Natural killer cell (primary cell): ENCODE data around the gene RAP1GAP. TPM values are rescaled to one million over a fixed set of nuclear protein-coding genes. Genes with fewer than 3 reads are reported as not detected.

Source experiments
- ATAC-seq, 3 donors: fragments of 150-1000 bp in 2 of 3; fragments of 200-7000 bp in 1 of 3; cut with Tn5 transposase; 1 replicate in 1 of 3; 2 replicates in 2 of 3; pipeline ENCODE4 v1.10.0; 2021; ENCODE audit warnings: mild to moderate bottlenecking in 2 of 3, moderate library complexity in 2 of 3
- DNase-seq, 2 donors: peaks; one replicate each; pipeline versions ENCODE4 v3.0.0 to v3.0.0-alpha.2; 2013 to 2021; ENCODE audit warnings: mixed read lengths in 1 of 2
- H3K27ac ChIP-seq: one replicate; pipeline ENCODE4 v1.5.1; 2013; ENCODE audit warnings: mild to moderate bottlenecking, low read length
- H3K27me3 ChIP-seq: one replicate; pipeline ENCODE4 v1.6.1; 2013; ENCODE audit warnings: low read length; ENCODE audit not compliant: control insufficient read depth, insufficient read depth
- H3K36me3 ChIP-seq: one replicate; pipeline ENCODE4 v1.6.1; 2013; ENCODE audit warnings: low read length; ENCODE audit not compliant: control insufficient read depth, insufficient read depth
- H3K4me1 ChIP-seq: one replicate; pipeline ENCODE4 v1.6.1; 2013; ENCODE audit warnings: low read length; ENCODE audit not compliant: control insufficient read depth, insufficient read depth
- H3K4me3 ChIP-seq: one replicate; pipeline ENCODE4 v1.5.1; 2013; ENCODE audit warnings: low read length
- H3K9me3 ChIP-seq: one replicate; pipeline ENCODE4 v1.6.1; 2013; ENCODE audit warnings: low read length; ENCODE audit not compliant: control insufficient read depth, insufficient read depth
- H3K27ac Mint-ChIP-seq, 2 donors: one replicate each; pipeline ENCODE4 v1.8.0; 2022; ENCODE audit warnings: mild to moderate bottlenecking in 2 of 2, mixed read lengths in 2 of 2, moderate library complexity in 1 of 2
- H3K27me3 Mint-ChIP-seq, 2 donors: one replicate each; pipeline ENCODE4 v1.8.0; 2022; ENCODE audit warnings: low read depth in 2 of 2, mixed read lengths in 2 of 2
- H3K36me3 Mint-ChIP-seq: one replicate; pipeline ENCODE4 v1.8.0; 2022; ENCODE audit warnings: mixed read lengths
- H3K4me1 Mint-ChIP-seq, 2 donors: one replicate each; pipeline ENCODE4 v1.8.0; 2022; ENCODE audit warnings: mixed read lengths in 2 of 2
- H3K4me3 Mint-ChIP-seq: one replicate; pipeline ENCODE4 v1.8.0; 2022; ENCODE audit warnings: mild to moderate bottlenecking, moderate library complexity, mixed read lengths
- H3K9me3 Mint-ChIP-seq, 2 donors: one replicate each; pipeline ENCODE4 v1.8.0; 2022; ENCODE audit warnings: mixed read lengths in 2 of 2
- CTCF ChIP-seq: fragments of 200-600 bp; IDR thresholded peaks from one replicate; pipeline ENCODE4 v1.8.0; 2022; ENCODE audit warnings: antibody characterized with exemption
- WGBS: methylation state at CpG from one replicate; pipeline ENCODE4 v1.1.7; 2013; ENCODE audit warnings: missing lambda C conversion rate; ENCODE audit not compliant: insufficient coverage; 5-methylcytosine and 5-hydroxymethylcytosine counted together
- intact Hi-C: fragments of 100-400 bp; cut with micrococcal nuclease; formaldehyde crosslinking; loops from one replicate; pipeline ENCODE4 v1.14.2; 2022
- total RNA-seq, 4 donors: library from RNA; stranded (reverse); fragments of 120-200 nt in 1 of 4; gene quantifications; one replicate each; pipeline versions ENCODE4 v1.2.3 to v1.2.4, GENCODE V29; 2013 to 2022

The RAP1GAP gene
- total RNA-seq, 3 donors from 2014 or later (not counting 1 experiment from before 2014, with no cell fraction given), result 0.47 to 1.1 TPM; not detected in 1

- Histone ChIP-seq H3K4me1 (no peaks in the 10 kb centered on the region), H3K4me3 (no peak overlapping the region), H3K27ac (no peak overlapping the region), H3K9me3 (no peaks in the 10 kb centered on the region), H3K27me3 (no peaks in the 10 kb centered on the region), H3K36me3 (no peaks in the 10 kb centered on the region)
- no peaks in the 10 kb centered on the region for H3K36me3 Mint-ChIP-seq
- intact Hi-C loops, result no loop called here
- no peak for TF ChIP-seq CTCF
- H3K27ac Mint-ChIP-seq, result no peak overlapping the region
- peaks cover 7 to 8% of the 10 kb centered on the region in 2 donors for H3K27me3 Mint-ChIP-seq
- no peak for DNase-seq
- H3K4me1 Mint-ChIP-seq, result no peaks in the 10 kb centered on the region
- no peaks in the 10 kb centered on the region for H3K9me3 Mint-ChIP-seq
- 66% methylated on average over 24 of the region's 24 CpGs for WGBS
- no peak overlapping the region for H3K4me3 Mint-ChIP-seq
- ATAC-seq, result no peak
Measured at GRCh38 chr1:21586846-21587601, 82.1 kb downstream of the RAP1GAP start.

- DNase-seq (no peak), ATAC-seq (no peak)
- Histone ChIP-seq H3K4me1 (no peaks in the 10 kb centered on the region), H3K27ac (no peak overlapping the region), H3K4me3 (no peak overlapping the region), H3K27me3 (no peaks in the 10 kb centered on the region), H3K36me3 (no peaks in the 10 kb centered on the region), H3K9me3 (no peaks in the 10 kb centered on the region)
- no peaks in the 10 kb centered on the region for H3K4me1 Mint-ChIP-seq
- WGBS, result 81% methylated on average over 12 of the region's 12 CpGs
- no peak for TF ChIP-seq CTCF
- H3K27ac Mint-ChIP-seq, result no peak overlapping the region
- no peaks in the 10 kb centered on the region for H3K9me3 Mint-ChIP-seq
- intact Hi-C loops, result no loop called here
- H3K36me3 Mint-ChIP-seq, result no peaks in the 10 kb centered on the region
- no peak overlapping the region for H3K4me3 Mint-ChIP-seq
- H3K27me3 Mint-ChIP-seq, result peaks cover 6 to 8% of the 10 kb centered on the region in 2 donors
Measured at GRCh38 chr1:21586222-21586621, 82.9 kb downstream of the RAP1GAP start.

GRCh38 chr1:21585037-21585436, 84.1 kb downstream of the RAP1GAP start:
- Histone ChIP-seq H3K9me3 (no peaks in the 10 kb centered on the region), H3K36me3 (no peaks in the 10 kb centered on the region), H3K27ac (no peak overlapping the region), H3K4me3 (no peak overlapping the region), H3K4me1 (no peaks in the 10 kb centered on the region), H3K27me3 (no peaks in the 10 kb centered on the region)
- DNase-seq, result no peak
- no peak for ATAC-seq
- Mint-ChIP-seq H3K4me1 (no peaks in the 10 kb centered on the region), H3K4me3 (no peak overlapping the region), H3K27ac (no peak overlapping the region), H3K27me3 (peaks cover 6 to 8% of the 10 kb centered on the region in 2 donors), H3K36me3 (no peaks in the 10 kb centered on the region), H3K9me3 (no peaks in the 10 kb centered on the region)
- 83% methylated on average over 9 of the region's 9 CpGs for WGBS
- no peak for TF ChIP-seq CTCF
- intact Hi-C loops, result no loop called here

GRCh38 chr1:21584096-21584495, 85.1 kb downstream of the RAP1GAP start:
- no peak overlapping the region for H3K4me3 Mint-ChIP-seq
- no peaks in the 10 kb centered on the region for H3K36me3 Mint-ChIP-seq
- no peak overlapping the region for H3K27ac ChIP-seq
- H3K36me3 ChIP-seq, result no peaks in the 10 kb centered on the region
- H3K4me1 Mint-ChIP-seq, result no peaks in the 10 kb centered on the region
- no peak for DNase-seq
- TF ChIP-seq CTCF, result no peak
- no peak overlapping the region for H3K4me3 ChIP-seq
- peaks cover 5 to 6% of the 10 kb centered on the region in 2 donors for H3K27me3 Mint-ChIP-seq
- no peaks in the 10 kb centered on the region for H3K4me1 ChIP-seq
- ATAC-seq, result no peak
- 82% methylated on average over 9 of the region's 10 CpGs for WGBS
- intact Hi-C loops, result no loop called here
- no peaks in the 10 kb centered on the region for H3K27me3 ChIP-seq
- H3K27ac Mint-ChIP-seq, result no peak overlapping the region
- no peaks in the 10 kb centered on the region for H3K9me3 Mint-ChIP-seq
- H3K9me3 ChIP-seq, result no peaks in the 10 kb centered on the region
